KOPT-K1 (cell line): ENCODE results near the gene ZNF445.
"Not testable (repeated sequence)": the region's sequence is repeated elsewhere in the genome, so short reads cannot be mapped to it uniquely, and the experiment has no call there.

ENCODE experiments used
- H3K27ac ChIP-seq: fragments of 200-600 bp; sonication (generic); 2 replicates; pipeline ENCODE4 v1.5.1; 2016; ENCODE audit warnings: antibody characterized with exemption, mild to moderate bottlenecking, low read depth, low read length; ENCODE audit not compliant: poor library complexity, severe bottlenecking
- H3K36me3 ChIP-seq: fragments of 200-600 bp; sonication (generic); 2 replicates; pipeline ENCODE4 v1.5.1; 2017; ENCODE audit warnings: antibody characterized with exemption, mild to moderate bottlenecking, low read length, moderate library complexity; ENCODE audit not compliant: insufficient read depth
- H3K9me3 ChIP-seq: fragments of 200-600 bp; sonication (generic); 2 replicates; pipeline ENCODE4 v1.5.1; 2017; ENCODE audit warnings: antibody characterized with exemption, low read length, mild to moderate bottlenecking; ENCODE audit not compliant: insufficient read depth, poor library complexity, severe bottlenecking

The ZNF445 gene

DNA sequence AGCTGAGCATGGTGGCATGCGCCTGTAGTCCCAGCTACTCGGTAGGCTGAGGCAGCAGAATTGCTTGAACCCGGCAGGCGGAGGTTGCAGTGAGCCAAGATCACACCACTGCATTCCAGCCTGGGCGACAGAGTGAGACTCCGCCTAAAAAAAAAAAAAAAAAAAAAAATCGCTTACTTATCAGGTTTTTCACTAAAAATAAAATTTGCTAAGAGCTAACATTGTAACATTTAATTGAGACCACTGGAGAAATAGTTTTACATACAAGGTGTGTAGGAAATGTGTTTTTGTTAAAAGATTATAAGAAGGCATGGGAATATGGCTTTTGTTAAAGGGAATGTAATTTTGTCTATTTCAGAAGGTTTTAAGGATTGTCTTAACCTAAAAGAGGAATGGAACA lies 12.6 kb downstream of the ZNF445 start:
- Histone ChIP-seq H3K9me3 (peaks cover 41% of the 10 kb centered on the region), H3K36me3 (peaks cover 98% of the 10 kb centered on the region)
- not testable (repeated sequence) for H3K27ac ChIP-seq

DNA sequence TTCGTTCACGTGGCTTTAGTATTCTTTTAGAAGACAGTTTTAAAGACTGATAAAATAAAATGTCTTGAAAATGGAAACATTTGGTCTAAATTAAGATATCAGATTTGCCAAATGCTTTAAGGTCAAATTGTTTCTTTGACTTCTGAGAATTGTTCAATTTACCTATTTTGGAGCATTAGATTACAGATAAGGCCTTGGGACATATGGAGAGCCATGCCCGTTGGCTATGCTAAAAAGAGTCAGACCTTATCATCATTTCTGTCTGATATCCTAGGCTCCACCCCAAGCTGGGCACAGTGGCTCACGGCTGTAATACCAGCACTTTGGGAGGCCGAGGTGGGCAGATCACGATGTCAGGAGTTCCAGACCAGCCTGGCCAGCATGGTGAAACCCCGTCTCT lies 13.0 kb downstream of the ZNF445 start:
- Histone ChIP-seq H3K36me3 (peaks cover 98% of the 10 kb centered on the region), H3K27ac (no peak overlapping the region), H3K9me3 (peaks cover 45% of the 10 kb centered on the region)

DNA sequence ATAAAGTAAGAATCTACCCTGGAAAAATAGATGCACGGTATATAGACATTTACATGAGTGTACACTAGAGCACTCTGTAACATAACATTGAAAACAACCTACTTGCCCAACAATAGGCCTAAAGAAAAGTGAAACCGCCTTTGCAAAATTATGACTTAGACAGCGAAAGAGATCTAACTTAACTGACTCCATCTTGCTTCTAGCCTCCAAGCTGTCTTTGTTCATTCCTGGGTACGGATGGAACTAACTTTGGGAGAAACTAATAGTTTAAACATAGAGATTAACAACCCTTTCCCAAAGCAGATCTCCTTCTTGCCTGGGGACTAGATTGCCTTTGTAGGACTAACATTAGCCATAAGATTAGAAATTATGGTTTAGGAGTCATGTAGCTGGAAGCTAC lies 17.4 kb downstream of the ZNF445 start:
- Histone ChIP-seq H3K36me3 (peaks cover 100% of the 10 kb centered on the region), H3K9me3 (peaks cover 52% of the 10 kb centered on the region)
- not testable (repeated sequence) for H3K27ac ChIP-seq

DNA sequence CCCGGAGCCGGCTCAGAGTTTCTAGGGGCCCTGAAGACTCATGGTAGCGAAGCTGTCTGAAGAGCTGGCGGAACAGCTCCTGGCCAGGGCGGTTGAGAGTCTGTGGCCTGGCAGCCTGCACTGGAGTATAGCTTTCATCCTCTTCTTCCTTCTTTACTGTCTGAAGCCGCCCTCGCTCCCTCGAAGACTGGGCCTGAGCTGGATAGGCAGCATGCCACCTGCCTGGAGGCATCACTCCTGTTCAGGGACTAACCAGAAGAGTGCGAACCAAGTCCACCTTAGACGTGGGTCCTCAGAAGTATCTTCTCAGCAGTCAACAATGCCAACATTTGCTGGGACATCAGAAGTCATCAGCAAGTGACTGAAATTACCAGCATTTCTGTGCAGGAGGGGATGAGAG lies 22.2 kb downstream of the ZNF445 start:
- peaks cover 100% of the 10 kb centered on the region for H3K36me3 ChIP-seq
- H3K9me3 ChIP-seq, result peaks cover 20% of the 10 kb centered on the region
- H3K27ac ChIP-seq, result no peak overlapping the region

DNA sequence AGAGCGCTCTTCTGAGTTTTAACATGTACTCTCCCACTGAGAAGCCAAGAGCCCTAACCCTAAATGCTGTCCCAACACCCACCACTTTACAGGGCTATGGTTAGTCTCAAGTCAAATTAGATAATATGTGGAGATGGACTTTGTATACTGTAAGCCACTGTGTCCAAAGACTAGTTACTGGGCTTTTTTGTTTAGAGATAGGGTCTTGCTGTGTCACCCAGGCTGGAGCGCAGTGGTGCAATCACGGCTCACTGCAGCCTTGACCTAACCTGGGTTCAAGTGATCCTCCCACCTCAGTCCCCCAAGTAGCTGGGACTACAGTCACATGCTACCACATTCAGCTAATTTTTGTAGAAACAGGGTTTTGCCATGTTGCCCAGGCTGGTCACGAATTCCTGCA lies 23.2 kb downstream of the ZNF445 start:
- H3K9me3 ChIP-seq, result peaks cover 19% of the 10 kb centered on the region
- H3K27ac ChIP-seq, result no peak overlapping the region
- H3K36me3 ChIP-seq, result peaks cover 100% of the 10 kb centered on the region

DNA sequence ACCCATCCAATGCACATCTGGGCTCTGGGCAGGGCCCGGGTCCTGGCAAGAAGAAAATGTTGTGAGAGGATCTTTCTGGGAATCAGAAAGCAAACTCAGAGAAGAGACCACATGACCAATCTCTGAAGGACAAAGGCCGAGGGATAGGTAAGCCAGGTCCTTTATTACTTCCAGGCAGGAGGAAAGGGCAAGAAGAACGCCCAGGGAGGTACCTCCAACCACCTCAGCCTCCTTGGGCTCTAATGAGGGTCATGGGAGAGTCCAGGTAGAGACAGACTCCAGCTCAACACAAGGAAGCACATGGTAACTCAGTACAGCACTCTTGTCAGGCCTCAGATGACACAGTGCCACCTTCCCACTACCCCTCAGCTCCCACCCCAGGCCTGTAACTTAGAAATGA lies 26.0 kb downstream of the ZNF445 start:
- Histone ChIP-seq H3K9me3 (peaks cover 42% of the 10 kb centered on the region), H3K27ac (no peak overlapping the region), H3K36me3 (peaks cover 100% of the 10 kb centered on the region)

DNA sequence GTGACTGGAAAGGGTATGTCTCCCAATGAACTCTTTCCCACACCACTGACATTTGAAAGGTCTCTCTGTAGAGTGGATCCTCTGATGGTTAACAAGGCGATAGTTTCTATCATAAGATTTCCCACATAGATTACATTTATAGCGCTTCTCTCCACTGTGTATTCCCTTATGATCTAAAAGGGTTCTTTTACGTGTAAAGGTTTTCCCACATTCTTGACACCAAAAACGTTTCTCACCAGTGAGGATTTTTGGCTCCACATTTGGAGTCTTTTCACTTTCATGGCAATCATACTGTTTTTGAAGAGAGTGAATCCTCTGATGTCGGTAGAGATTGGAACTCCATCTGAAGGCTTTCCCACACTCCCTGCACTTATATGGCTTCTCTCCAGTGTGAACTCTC lies 30.5 kb downstream of the ZNF445 start:
- peaks cover 44% of the 10 kb centered on the region for H3K9me3 ChIP-seq
- H3K27ac ChIP-seq, result no peak overlapping the region
- H3K36me3 ChIP-seq, result peaks cover 87% of the 10 kb centered on the region

DNA sequence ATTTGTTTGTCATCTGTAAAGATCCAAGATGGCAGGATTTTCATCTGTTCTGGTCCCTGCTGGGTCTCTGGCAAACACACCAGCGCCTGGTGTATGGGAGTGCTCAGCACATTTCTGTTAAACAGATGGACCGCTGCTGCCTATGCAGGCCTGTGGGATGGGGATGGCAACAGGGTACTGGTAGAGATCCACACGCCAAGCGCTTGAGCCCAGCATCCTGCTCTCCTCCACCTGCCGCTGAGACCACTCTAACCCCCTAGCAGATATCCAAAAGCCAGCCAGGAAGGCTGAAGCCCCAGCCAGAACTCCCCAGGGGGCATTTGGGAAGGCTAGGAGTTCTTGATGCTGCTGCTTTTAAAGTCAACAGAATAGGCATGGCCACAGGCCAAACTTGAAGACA lies 31.7 kb downstream of the ZNF445 start:
- Histone ChIP-seq H3K36me3 (peaks cover 82% of the 10 kb centered on the region), H3K27ac (peak overlapping the region; percentile 89), H3K9me3 (peaks cover 44% of the 10 kb centered on the region)

DNA sequence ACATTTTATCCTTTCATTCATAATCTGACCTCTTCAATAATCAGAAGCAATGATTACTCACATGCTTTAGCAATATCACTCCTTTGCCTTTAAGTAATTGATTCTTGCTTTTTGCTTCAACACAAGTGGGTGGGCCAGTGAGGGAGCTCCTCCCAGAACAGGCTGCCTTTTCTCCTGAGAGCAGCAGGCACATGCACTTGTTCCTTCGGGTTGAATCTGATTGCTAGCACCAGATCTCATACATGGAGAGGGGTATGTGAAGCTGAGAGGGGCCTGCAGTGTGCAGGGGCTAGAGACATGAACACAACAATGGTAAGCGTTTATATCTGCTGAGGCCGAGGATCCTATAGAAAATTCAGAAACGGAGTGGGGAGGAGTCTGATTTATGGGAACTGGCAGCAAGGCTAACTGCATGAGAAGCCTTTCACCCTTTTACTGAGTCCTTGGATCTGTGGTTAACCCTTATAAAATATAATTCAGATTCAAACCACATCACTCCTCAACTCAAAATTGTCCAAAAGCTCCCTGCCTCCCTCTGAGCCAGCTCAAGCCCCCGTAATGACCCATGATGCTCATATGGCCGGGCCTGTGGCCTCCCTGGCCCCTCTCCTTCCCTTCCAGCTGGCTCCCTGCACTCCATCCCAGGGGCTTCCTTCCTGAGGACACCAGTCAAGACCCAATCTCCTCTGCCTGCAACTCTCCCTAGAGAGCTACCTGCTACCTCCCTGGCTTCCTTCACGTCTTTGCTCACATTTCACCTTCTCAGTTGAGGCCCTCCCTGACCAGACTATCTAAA lies 32.4 kb downstream of the ZNF445 start:
- H3K27ac ChIP-seq, result peak overlapping the region; percentile 89
- H3K36me3 ChIP-seq, result peaks cover 76% of the 10 kb centered on the region

DNA sequence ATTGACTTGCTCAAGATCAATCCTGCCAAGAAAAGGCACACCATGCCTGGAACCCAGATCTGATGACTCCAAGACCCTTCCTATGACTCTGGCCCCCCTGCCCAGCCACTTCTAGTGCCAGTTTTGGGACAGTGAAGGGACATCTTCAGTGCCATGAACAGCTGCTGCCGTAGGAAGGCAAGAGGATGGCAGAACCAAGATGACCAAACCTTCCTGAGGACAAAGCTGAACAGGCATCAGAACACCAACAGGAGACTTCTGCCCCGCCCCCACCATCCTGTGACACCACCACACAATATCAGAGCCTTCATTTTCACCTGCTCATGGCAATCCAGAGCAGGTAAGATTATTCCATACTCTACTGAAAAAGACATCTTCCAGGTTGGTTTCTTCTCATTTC lies 33.0 kb downstream of the ZNF445 start:
- peaks cover 69% of the 10 kb centered on the region for H3K36me3 ChIP-seq
- peaks cover 31% of the 10 kb centered on the region for H3K9me3 ChIP-seq
- H3K27ac ChIP-seq, result peak overlapping the region; percentile 89

More for the DNA sequence above, 32.4 kb downstream of the ZNF445 start:
- H3K9me3 ChIP-seq, result peaks cover 37% of the 10 kb centered on the region

DNA sequence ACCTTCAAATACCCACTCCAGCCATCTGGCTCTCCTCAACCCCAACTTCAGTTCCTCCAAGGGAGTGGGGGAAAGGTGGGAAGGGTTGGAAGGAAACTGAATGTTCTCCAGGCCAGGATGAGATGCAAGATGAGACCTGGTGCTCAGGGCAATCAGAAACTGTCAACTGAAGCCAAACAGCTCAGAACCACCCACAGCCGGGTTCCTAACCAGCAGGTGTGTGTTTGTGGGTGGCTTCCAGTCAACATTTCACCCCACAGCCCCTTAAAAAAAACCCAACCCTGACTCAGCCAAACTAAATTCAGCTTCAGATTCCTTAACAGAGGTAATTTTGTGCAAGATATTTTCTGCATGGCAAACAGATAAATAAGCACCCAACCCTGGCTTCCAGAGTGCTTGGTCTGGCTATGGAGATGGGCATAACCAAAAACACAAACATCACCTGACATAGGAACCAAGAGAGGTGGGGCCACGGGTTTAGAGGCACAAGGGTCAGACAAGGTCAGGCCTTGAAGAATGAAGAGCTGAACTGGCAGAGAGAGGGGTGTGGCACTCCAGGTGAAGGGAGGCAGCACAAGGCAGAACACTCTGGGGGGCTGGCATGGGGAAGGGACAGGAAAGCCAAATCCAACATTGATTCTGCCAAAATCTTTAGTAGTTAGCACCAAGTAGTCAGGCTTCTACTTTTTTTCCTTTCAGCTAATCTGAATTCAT lies 34.7 kb downstream of the ZNF445 start:
- peak overlapping the region; percentile 89 for H3K27ac ChIP-seq
- peaks cover 52% of the 10 kb centered on the region for H3K36me3 ChIP-seq
- H3K9me3 ChIP-seq, result peaks cover 15% of the 10 kb centered on the region

DNA sequence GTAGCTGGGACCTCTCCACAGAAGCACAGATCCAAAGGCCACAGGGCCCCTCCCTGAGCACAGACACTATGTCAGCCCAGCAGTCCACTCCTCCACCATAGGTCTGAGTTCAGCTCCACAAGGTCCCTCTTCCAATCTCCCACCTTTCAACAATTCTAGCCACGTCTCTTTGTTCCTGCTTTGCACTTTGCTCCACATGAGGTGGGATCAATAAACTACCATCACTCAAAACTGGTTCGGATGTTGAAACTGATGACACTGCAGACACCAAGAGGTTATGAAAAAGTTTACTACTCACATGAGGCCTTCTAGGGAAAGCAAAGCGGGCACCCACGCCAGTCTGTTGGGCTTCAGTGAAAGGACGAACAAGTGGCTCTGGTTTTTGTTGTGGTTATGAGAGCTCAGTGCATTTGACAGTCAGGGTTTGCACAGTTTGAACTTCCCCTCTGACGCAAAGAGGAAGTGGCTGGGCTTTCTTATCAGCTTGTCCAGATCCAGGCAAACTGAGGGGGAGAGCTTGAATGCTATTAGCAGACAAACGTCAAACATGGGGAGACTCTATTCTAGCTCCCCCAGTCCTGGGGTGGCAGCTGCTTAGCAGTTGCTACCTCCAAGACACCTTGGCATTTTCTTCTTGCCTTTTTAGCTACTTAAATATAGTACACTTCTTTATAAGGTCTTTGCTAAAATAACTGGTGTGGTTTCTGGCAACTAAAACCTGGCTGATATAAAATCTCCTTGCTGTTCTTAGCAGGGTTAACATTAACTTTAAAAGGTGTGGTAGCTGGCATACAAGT lies 37.8 kb downstream of the ZNF445 start:
- H3K9me3 ChIP-seq, result no peaks in the 10 kb centered on the region
- peaks cover 22% of the 10 kb centered on the region for H3K36me3 ChIP-seq
- H3K27ac ChIP-seq, result peak overlapping the region; percentile 89

DNA sequence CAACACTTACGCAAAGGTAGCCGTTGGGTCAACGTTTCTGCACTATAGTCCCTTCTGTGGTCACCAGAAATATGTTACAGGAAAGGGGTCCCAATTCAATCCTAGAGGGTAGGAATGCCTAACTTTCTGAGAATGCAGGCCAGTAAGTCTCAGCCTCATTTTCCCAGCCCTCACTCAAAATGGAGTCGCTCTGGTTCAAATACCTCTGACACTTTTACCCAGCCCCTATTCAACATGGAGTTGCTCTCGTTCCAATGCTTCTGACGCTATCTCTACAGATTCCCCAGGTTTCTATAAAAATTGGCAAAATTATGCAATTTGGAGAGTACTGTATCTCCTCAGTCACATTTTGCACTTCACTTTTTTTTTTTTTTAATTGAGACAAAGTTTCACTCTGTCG lies 39.7 kb downstream of the ZNF445 start:
- peaks cover 12% of the 10 kb centered on the region for H3K36me3 ChIP-seq
- no peak overlapping the region for H3K27ac ChIP-seq
- no peaks in the 10 kb centered on the region for H3K9me3 ChIP-seq

DNA sequence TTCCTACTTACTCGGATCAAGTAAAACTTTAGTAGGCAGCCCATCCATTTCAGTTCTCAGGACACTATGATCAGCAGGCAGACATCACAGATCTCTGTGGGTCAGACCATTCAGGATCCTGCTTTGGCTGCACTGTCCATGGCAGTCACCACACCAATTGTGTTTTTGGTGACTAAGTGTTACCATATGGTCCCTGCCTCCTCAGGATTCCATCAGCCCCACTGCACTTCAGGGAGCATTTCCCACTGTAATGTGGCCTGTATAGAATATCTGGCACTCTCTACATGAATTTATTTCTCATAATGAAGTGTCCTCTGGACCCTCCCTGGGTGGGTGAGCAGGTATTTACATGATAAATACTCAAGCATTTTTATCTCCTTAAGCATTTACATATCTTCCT lies 41.3 kb downstream of the ZNF445 start:
- Histone ChIP-seq H3K27ac (peak overlapping the region; percentile 3), H3K36me3 (no peaks in the 10 kb centered on the region), H3K9me3 (no peaks in the 10 kb centered on the region)

DNA sequence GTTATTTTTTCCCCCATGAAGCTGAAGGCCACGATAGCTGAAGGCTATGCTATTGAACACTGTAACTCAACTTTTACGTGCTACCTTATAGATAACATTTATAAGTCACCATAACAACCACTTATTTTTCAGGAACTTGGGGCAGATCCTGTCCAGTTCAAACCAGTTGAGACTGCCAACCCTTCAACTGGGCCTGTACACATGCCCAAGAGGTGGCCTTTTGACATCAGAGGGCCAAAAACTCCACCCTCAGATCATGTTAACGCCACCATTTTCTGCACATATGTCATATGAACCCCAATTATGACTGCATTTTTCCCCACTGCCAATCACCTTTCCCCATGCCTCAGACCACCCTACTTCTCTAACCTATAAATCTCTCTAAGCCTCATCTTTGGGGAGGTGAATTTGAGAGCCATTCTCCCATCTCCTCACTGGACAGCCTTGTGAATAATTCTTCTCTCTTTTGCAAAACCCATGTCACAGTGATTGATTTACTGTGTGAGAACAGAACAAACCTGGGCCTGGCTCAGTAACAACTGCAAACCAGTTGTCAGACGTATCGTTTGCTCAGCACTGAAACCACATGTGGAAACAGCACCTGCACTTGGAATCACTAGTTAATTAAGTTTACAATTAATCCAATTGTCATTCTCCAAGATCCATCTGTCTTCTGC lies 42.5 kb downstream of the ZNF445 start:
- H3K27ac ChIP-seq, result peak overlapping the region; percentile 8
- no peaks in the 10 kb centered on the region for H3K36me3 ChIP-seq
- H3K9me3 ChIP-seq, result no peaks in the 10 kb centered on the region
